HUES6 (cell line): ENCODE results near the gene PTGR3.

ENCODE experiments used
- H3K27ac ChIP-seq: 2 replicates; pipeline ENCODE4 v1.7.0; 2013; ENCODE audit warnings: low read depth, mild to moderate bottlenecking, low read length, inconsistent platforms
- H3K27me3 ChIP-seq: 2 replicates; pipeline ENCODE4 v1.6.1; 2013; ENCODE audit warnings: low read length; ENCODE audit not compliant: control insufficient read depth, insufficient read depth
- H3K36me3 ChIP-seq: 2 replicates; pipeline ENCODE4 v1.6.1; 2013; ENCODE audit warnings: low read length; ENCODE audit not compliant: control insufficient read depth, insufficient read depth
- H3K4me1 ChIP-seq: 2 replicates; pipeline ENCODE4 v1.6.1; 2013; ENCODE audit warnings: low read length; ENCODE audit not compliant: control insufficient read depth, insufficient read depth
- H3K4me3 ChIP-seq: 2 replicates; pipeline ENCODE4 v1.5.1; 2013; ENCODE audit warnings: low read depth, low read length
- H3K9ac ChIP-seq: one replicate; pipeline ENCODE4 v1.6.1; 2013; ENCODE audit warnings: mild to moderate bottlenecking, low read length
- H3K9me3 ChIP-seq: 2 replicates; pipeline ENCODE4 v1.6.1; 2013; ENCODE audit warnings: low read depth, low read length; ENCODE audit not compliant: control insufficient read depth, insufficient read depth

Gene PTGR3

DNA sequence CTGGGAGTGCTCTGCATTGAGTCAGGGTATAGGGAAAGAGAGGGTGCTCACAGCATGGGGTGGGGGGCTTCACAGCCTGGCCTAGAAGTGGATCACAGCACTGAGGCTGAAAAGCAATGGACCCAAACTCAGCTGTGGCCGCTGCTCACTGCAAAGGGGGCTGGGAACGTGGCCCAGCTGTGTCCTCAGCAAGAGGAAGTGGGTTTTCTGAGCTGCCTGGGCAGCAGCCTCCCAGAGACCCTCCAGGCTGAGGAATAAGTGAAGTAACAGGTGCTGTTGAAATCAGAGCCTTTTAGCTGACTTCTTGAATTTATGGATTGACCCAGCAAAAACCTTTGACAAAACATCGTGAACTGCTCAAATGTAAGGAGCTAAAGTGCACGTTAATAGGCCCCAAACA is 35.2 kb downstream of the PTGR3 start:
- Histone ChIP-seq H3K36me3 (no peaks in the 10 kb centered on the region), H3K4me3 (no peak overlapping the region), H3K4me1 (no peaks in the 10 kb centered on the region), H3K9me3 (no peaks in the 10 kb centered on the region), H3K9ac (no peak overlapping the region), H3K27ac (no peak overlapping the region), H3K27me3 (no peaks in the 10 kb centered on the region)

DNA sequence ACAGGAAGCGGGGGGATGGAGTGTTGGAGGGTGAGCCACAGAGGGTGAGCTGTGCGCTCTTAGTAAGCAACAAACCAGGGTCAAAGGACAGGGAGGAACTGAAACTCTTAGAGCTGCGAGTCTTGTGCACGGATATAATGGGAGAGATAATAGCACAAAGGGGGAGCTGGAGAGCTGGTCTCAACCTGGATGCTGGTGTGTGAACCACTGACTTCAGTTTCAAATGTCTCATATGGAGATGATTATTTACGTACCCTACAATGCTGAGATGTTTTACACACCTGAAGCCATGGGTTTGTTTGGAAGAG is 35.9 kb downstream of the PTGR3 start:
- Histone ChIP-seq H3K4me3 (no peak overlapping the region), H3K4me1 (no peaks in the 10 kb centered on the region), H3K27me3 (no peaks in the 10 kb centered on the region), H3K36me3 (no peaks in the 10 kb centered on the region), H3K27ac (no peak overlapping the region), H3K9ac (no peak overlapping the region), H3K9me3 (no peaks in the 10 kb centered on the region)

GRCh38 chr18:75172299-75173124 is 36.4 kb downstream of the PTGR3 start:
- Histone ChIP-seq H3K4me1 (no peaks in the 10 kb centered on the region), H3K4me3 (no peak overlapping the region), H3K27me3 (no peaks in the 10 kb centered on the region), H3K9me3 (no peaks in the 10 kb centered on the region), H3K27ac (no peak overlapping the region), H3K36me3 (no peaks in the 10 kb centered on the region), H3K9ac (no peak overlapping the region)

GRCh38 chr18:75170916-75171315 is 38.0 kb downstream of the PTGR3 start:
- Histone ChIP-seq H3K4me3 (no peak overlapping the region), H3K36me3 (no peaks in the 10 kb centered on the region), H3K9me3 (no peaks in the 10 kb centered on the region), H3K9ac (no peak overlapping the region), H3K27me3 (no peaks in the 10 kb centered on the region; the same call in 1 of the 2 replicates), H3K4me1 (no peaks in the 10 kb centered on the region), H3K27ac (no peak overlapping the region)

GRCh38 chr18:75170022-75170789 is 38.7 kb downstream of the PTGR3 start:
- Histone ChIP-seq H3K4me1 (no peaks in the 10 kb centered on the region), H3K4me3 (no peak overlapping the region), H3K9me3 (no peaks in the 10 kb centered on the region), H3K36me3 (no peaks in the 10 kb centered on the region), H3K27me3 (no peaks in the 10 kb centered on the region; the same call in 1 of the 2 replicates), H3K9ac (no peak overlapping the region), H3K27ac (no peak overlapping the region)

- H3K9me3 ChIP-seq: no peaks in the 10 kb centered on the region
- H3K9ac ChIP-seq: no peak overlapping the region
- no peak overlapping the region for H3K27ac ChIP-seq
- H3K36me3 ChIP-seq: no peaks in the 10 kb centered on the region
- no peaks in the 10 kb centered on the region; the same call in 1 of the 2 replicates for H3K27me3 ChIP-seq
- H3K4me3 ChIP-seq: no peak overlapping the region
- H3K4me1 ChIP-seq: no peaks in the 10 kb centered on the region
Observed at GRCh38 chr18:75169411-75169810, 39.5 kb downstream of the PTGR3 start.

GRCh38 chr18:75168619-75169018 is 40.3 kb downstream of the PTGR3 start:
- Histone ChIP-seq H3K4me3 (no peak overlapping the region), H3K9me3 (no peaks in the 10 kb centered on the region)

GRCh38 chr18:75167759-75168618 is 41.0 kb downstream of the PTGR3 start:
- H3K36me3 ChIP-seq: no peaks in the 10 kb centered on the region
- H3K27ac ChIP-seq: no peak overlapping the region
- no peak overlapping the region for H3K4me3 ChIP-seq
- H3K4me1 ChIP-seq: no peaks in the 10 kb centered on the region
- no peaks in the 10 kb centered on the region for H3K9me3 ChIP-seq
- no peaks in the 10 kb centered on the region; the same call in 1 of the 2 replicates for H3K27me3 ChIP-seq
- H3K9ac ChIP-seq: no peak overlapping the region

More at GRCh38 chr18:75168619-75169018, 40.3 kb downstream of the PTGR3 start:
- Histone ChIP-seq H3K9ac (no peak overlapping the region), H3K36me3 (no peaks in the 10 kb centered on the region), H3K27me3 (no peaks in the 10 kb centered on the region; the same call in 1 of the 2 replicates), H3K27ac (no peak overlapping the region), H3K4me1 (no peaks in the 10 kb centered on the region)

DNA sequence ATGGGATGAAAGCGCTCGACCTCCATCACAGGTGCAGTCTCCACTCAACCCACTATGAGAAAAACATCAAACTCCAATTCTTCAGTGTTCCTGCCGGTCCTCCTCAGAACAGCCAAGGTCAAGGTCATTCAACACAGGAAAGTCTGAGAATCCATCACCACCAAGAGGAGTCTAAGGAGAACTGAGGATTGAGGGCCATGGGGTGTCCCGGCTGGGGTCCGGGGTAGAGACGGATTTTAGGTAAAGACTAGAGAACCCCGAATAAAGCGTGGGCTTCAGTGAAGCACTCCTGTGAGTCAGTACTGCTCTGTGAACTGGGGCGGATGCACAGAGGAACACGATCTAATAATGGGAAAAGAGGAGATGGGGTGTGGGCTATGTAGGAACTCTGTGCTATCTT is 41.8 kb downstream of the PTGR3 start:
- no peak overlapping the region for H3K4me3 ChIP-seq

GRCh38 chr18:75165926-75166325 is 43.0 kb downstream of the PTGR3 start:
- no peak overlapping the region for H3K9ac ChIP-seq
- H3K4me1 ChIP-seq: no peaks in the 10 kb centered on the region
- no peak overlapping the region for H3K4me3 ChIP-seq
- no peaks in the 10 kb centered on the region for H3K36me3 ChIP-seq
- H3K27ac ChIP-seq: no peak overlapping the region
- H3K9me3 ChIP-seq: no peaks in the 10 kb centered on the region
- H3K27me3 ChIP-seq: no peaks in the 10 kb centered on the region; the same call in 1 of the 2 replicates

More for the DNA sequence above, 41.8 kb downstream of the PTGR3 start:
- Histone ChIP-seq H3K9ac (no peak overlapping the region), H3K4me1 (no peaks in the 10 kb centered on the region), H3K36me3 (no peaks in the 10 kb centered on the region), H3K9me3 (no peaks in the 10 kb centered on the region), H3K27me3 (no peaks in the 10 kb centered on the region; the same call in 1 of the 2 replicates), H3K27ac (no peak overlapping the region)
